ENCODE measurements around the gene NANS.
"Not testable (repeated sequence)": the region's sequence is repeated elsewhere in the genome, so short reads cannot be mapped to it uniquely, and the experiment has no call there.

NANS gene

GRCh38 chr9:98071737-98072136 lies 15.2 kb downstream of the NANS start:
- no peak for DNase-seq (ENCODE audit: extremely low spot score, insufficient read length, low read depth)
- no peak for FAIRE-seq

- peak; percentile 46 for FAIRE-seq
- DNase-seq (ENCODE audit: extremely low spot score, insufficient read length, low read depth) = peak; percentile 46
Observed at GRCh38 chr9:98074115-98074990, 17.8 kb downstream of the NANS start.

GRCh38 chr9:98075332-98075805 lies 18.8 kb downstream of the NANS start:
- no peak for DNase-seq (ENCODE audit: extremely low spot score, insufficient read length, low read depth)
- no peak for FAIRE-seq

DNA sequence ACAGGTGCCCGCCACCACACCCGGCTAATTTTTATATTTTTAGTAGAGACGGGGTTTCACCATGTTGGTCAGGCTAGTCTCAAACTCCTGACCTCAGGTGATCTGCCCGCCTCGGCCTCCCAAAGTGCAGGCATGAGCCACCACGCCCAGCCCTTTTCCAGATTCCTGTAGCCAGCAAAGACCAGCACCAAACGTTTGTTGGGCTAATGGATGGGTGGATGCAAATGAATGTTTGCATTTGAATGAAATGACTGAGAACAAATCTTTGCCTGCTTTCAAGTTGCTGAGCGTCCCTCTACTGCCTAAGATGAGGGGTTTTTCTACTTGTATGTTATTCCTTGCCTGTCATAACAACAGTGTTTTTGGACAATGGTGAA lies 20.0 kb downstream of the NANS start:
- not testable (repeated sequence) for DNase-seq (ENCODE audit: extremely low spot score, insufficient read length, low read depth); FAIRE-seq

DNA sequence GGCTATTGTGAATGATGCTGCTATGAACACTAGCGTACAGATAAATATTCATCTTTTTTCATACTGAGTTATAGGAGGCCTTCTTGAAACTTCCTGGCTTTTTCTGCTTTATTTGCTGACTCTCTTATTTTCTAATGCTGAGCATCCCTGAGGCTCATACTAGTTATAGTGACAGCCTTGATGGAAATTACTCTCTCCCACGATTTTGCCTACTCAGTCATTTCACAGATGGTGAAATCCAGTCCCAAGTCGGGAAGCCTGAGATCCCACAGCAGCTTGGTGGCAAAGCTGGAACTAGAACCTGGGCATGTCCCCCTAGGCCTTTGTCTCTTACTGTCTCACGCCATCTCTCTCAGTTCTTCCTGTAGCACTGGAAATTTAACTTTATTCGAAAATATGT lies 22.4 kb downstream of the NANS start:
- no peak for DNase-seq (ENCODE audit: extremely low spot score, insufficient read length, low read depth)
- no peak for FAIRE-seq

DNA sequence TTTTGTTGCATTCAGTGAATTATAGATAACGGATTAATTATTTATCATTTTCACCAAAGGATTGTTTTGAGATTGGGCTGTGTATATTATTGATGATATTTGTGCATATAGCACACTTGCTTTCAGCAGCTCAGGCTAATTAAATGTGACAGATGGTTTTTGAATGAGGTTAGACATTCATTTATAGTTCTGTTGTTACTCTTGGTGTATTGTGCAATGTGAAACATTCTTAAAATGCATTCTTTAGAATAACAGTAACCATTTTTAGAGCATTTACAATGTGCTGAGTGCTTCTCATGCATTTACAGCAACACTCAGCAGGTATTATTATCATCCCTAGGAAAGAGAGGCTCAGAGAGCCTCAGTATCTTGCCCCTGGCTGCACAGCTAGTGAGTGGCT lies 23.8 kb downstream of the NANS start:
- FAIRE-seq = no peak
- no peak for DNase-seq (ENCODE audit: extremely low spot score, insufficient read length, low read depth)

GRCh38 chr9:98080780-98081179 lies 24.2 kb downstream of the NANS start:
- no peak for FAIRE-seq
- no peak for DNase-seq (ENCODE audit: extremely low spot score, insufficient read length, low read depth)

- no peak for DNase-seq (ENCODE audit: extremely low spot score, insufficient read length, low read depth)
- FAIRE-seq = no peak
Observed at GRCh38 chr9:98081477-98082219, 25.1 kb downstream of the NANS start.

DNA sequence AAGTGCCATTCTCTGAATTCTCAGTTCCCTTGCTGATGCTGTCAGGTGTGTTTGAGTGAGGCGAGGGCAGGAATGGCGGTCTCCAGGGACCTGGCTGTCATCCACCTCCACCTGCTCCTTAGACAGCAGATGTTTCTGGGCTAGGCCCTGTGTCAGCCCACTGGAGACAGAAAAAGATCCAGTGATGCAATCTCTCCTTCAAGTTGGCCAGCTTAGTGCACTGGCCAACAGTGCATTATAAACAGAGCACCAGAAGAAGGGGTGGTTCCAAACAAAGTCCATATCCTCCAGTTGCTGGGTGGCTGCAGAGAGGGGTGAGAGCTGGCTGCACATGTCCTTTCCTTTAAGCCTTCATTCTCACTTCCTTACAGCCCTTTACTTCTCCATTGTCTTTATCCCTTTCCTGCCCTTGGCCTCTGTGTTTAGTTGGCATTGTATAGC lies 26.5 kb downstream of the NANS start:
- DNase-seq (ENCODE audit: extremely low spot score, insufficient read length, low read depth) (no peak), FAIRE-seq (no peak)

DNA sequence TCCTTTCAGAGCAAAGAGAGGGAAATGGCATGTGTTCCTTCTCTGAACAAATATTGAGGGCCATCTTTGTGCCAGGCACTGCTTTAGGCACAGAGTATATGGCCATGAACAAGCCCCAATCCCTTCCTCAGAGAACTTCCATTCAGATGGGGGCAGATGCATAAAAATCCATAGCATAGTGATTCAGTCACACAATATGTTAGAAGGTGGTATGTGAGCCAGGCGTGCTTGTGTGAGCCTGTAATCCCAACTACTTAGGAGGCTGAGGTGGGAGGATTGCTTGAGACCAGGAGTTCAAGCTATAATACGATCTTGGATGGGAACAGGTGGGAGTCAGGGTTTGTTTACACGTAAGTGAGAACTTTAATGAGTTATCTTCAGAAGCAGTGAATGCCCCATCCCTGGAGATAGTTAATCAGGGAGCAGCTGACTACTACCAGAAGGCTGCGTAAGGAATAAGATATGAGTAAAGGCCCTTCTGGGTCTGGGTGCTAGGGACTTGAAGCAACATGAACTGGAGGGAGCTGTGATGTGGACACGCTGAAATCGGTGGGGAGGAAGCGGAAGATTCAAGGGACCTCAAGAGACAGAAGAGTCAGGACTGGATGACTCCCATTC lies 27.1 kb downstream of the NANS start:
- DNase-seq (ENCODE audit: extremely low spot score, insufficient read length, low read depth) (no peak), FAIRE-seq (no peak)

DNA sequence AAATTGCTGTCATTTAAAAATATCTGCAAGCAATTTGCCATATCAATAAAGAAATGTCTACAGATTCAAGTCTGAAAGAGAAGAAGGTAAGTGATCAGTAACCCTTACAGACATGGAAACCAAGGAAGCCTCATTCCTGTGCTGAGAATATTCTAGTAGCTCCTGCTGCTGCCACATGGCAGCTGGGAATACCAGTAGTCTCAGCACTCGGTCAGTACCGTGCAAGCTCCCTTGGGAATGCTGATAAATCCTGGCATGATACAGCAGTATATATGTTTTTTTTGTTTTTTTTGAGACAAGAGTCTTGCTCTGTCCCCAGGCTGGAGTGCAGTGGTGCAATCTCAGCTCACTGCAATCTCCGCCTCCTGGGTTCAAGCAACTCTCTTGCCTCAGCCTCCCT lies 27.9 kb downstream of the NANS start:
- no peak for FAIRE-seq
- no peak for DNase-seq (ENCODE audit: extremely low spot score, insufficient read length, low read depth)

DNA sequence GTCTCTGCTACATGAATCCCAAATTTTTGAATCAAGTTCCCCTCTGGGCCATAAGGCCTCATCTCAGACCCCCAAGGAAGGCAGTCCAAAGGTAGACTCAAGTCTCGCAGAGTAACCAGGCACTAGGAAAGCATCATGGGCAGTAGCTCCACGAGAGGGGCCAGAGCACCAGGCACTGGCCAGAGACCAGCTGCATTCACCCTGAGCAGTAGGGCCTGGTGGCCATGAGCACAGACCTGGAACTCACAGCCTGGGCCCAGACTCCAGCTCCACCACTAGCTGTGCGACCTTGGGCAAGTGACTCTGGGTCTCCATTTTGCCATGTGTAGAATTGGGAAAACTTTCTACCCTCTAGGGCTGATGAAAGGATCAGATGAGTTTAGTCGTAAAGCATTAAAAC lies 28.5 kb downstream of the NANS start:
- DNase-seq (ENCODE audit: extremely low spot score, insufficient read length, low read depth) = no peak
- no peak for FAIRE-seq

- FAIRE-seq = no peak
- no peak for DNase-seq (ENCODE audit: extremely low spot score, insufficient read length, low read depth)
Observed at GRCh38 chr9:98085944-98086343, 29.4 kb downstream of the NANS start.

DNA sequence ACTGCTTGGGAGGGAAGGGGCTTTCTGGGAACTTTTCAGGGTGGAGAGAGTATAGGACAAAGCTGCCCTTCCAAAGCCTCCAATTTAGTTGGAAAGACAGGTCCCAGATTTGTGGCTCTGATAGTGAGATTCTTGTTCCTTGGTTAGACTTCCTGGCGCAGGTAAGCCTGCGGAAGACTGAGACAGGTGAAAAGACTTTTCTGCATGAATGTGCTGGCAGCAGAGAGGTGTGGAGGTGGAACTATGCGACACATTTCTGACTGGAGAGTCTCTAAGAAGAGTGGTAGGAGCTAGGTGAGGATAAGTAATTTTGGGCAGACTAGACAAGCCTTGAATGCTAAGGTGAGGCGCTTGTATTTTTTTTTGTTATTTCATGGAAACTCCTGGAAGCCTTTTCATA lies 29.9 kb downstream of the NANS start:
- no peak for DNase-seq (ENCODE audit: extremely low spot score, insufficient read length, low read depth)
- no peak for FAIRE-seq

GRCh38 chr9:98087420-98088354 lies 31.2 kb downstream of the NANS start:
- peak; percentile 62 for FAIRE-seq
- DNase-seq (ENCODE audit: extremely low spot score, insufficient read length, low read depth) = peak; percentile 51

GRCh38 chr9:98090674-98091073 lies 34.1 kb downstream of the NANS start:
- DNase-seq (ENCODE audit: extremely low spot score, insufficient read length, low read depth); FAIRE-seq: not testable (repeated sequence)

- FAIRE-seq = no peak
- DNase-seq (ENCODE audit: extremely low spot score, insufficient read length, low read depth) = no peak
Observed at GRCh38 chr9:98091735-98092612, 35.4 kb downstream of the NANS start.

GRCh38 chr9:98092613-98092931 lies 36.0 kb downstream of the NANS start:
- FAIRE-seq (no peak), DNase-seq (ENCODE audit: extremely low spot score, insufficient read length, low read depth) (no peak)

GRCh38 chr9:98094316-98094715 lies 37.8 kb downstream of the NANS start:
- DNase-seq (ENCODE audit: extremely low spot score, insufficient read length, low read depth) = no peak
- FAIRE-seq = no peak
